HK-2 (cell line): ENCODE results near the gene SLC38A2.

Experiments
- DNase-seq: peaks from one replicate; pipeline ENCODE4 v3.0.0-alpha.2; 2018; ENCODE audit not compliant: unreplicated experiment

SLC38A2 gene

GRCh38 chr12:46395388-46395787 lies 22.8 kb upstream of the SLC38A2 start:
- no peak for DNase-seq

GRCh38 chr12:46391630-46392029 lies 19.1 kb upstream of the SLC38A2 start:
- DNase-seq = no peak

- DNase-seq = no peak
Observed at GRCh38 chr12:46390881-46391280, 18.3 kb upstream of the SLC38A2 start.

DNA sequence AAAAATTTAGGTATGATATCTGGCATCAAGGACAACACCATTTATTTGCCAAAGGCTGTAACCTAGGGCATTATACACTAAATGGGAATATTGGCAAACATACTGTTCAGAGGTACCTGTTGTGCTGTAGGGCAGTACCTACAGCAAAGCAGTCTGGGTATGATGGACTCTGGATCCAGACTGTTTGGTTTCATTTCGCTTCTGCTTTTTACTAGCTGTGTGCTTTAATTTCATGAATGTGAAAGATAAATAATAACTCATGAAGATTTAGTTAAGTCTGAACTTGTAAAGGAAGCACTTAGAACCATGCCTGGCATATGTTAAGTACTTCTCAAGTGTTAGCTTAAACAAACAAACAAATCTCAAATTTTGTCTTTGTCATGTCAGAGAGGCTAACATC lies 17.7 kb upstream of the SLC38A2 start:
- no peak for DNase-seq

GRCh38 chr12:46389031-46389616 lies 16.6 kb upstream of the SLC38A2 start:
- no peak for DNase-seq

DNA sequence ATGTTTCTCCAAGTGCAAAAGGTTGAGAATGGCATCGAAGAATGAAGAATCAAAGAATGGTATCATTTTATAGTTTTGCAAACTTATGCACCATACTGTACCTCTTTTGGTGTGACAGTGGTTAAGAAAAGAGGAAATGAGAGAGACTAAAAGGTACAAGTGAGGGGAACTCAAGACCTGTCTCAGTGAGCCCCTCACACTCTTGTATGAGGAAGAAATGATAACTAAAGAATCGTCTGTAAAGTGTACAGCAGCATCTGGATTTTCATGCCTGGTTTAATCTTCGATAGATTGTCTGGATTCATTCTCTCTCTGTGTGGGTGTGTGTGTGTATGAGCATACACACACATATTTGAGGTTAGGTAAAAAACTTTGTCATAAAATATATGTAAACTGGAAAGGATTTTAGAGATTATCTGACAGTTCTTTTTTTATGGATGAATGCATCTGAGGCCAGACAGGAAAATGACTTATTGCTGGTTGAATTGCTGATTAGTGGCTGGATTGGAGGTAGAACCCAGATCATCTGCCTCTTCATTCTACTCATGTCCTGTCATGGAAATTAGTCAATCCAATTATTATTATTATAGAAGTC lies 16.0 kb upstream of the SLC38A2 start:
- DNase-seq = no peak

GRCh38 chr12:46387670-46388069 lies 15.1 kb upstream of the SLC38A2 start:
- no peak for DNase-seq

DNA sequence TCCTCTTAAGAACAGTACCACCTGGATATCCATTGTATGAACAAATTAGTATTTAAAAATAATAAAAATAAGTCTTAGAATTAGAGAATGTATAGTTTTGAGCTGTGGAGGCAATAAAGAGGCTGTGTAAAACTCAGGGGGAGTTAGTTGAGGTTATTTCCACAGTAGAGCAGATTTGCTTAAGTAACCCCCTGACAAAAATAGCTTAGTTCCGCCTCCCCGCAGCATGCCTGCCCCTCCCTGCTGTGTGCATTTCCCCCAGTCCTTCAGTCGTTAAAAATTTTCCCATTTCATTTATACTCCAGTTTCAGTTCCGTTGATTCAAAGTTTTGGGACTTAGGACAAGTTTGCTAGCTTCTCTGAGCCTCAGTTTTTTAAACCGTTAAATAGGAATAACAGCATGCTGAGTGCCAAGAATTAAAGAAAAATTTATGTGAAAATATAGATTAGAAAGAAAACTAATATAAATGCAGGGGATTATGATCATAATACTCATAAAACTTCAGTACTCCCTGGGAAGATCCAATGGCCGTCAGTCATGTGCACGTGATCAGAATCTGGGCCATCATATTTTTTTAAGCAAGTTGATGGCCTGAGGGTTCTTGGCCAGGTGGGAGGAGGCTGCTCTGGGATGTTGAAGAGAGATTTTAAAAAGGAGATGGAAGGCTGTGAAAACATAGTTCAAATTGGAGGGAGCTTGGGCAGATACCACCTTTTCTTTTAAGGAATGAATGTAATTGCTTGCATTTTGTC lies 14.5 kb upstream of the SLC38A2 start:
- no peak for DNase-seq

GRCh38 chr12:46386360-46386867 lies 13.8 kb upstream of the SLC38A2 start:
- no peak for DNase-seq

DNA sequence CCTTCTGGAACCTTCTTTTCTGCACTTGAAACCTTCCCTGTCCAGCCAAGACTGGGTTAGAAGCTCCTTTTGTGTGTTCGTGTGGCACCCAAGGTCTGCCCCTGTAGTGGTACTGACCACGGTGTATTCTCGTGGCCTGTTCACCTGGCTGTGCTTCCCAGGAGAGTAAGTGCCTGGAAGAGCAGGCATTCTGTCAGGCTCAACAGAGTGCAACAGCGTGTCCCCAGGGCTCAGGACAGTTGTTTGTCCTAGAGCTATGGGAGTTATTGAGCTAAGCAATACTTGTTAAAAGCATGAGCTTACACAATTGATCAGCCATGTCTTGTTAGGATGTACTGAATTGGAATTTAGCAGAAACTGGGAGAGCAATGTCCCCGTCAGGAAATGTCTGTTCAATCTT lies 12.9 kb upstream of the SLC38A2 start:
- no peak for DNase-seq

DNA sequence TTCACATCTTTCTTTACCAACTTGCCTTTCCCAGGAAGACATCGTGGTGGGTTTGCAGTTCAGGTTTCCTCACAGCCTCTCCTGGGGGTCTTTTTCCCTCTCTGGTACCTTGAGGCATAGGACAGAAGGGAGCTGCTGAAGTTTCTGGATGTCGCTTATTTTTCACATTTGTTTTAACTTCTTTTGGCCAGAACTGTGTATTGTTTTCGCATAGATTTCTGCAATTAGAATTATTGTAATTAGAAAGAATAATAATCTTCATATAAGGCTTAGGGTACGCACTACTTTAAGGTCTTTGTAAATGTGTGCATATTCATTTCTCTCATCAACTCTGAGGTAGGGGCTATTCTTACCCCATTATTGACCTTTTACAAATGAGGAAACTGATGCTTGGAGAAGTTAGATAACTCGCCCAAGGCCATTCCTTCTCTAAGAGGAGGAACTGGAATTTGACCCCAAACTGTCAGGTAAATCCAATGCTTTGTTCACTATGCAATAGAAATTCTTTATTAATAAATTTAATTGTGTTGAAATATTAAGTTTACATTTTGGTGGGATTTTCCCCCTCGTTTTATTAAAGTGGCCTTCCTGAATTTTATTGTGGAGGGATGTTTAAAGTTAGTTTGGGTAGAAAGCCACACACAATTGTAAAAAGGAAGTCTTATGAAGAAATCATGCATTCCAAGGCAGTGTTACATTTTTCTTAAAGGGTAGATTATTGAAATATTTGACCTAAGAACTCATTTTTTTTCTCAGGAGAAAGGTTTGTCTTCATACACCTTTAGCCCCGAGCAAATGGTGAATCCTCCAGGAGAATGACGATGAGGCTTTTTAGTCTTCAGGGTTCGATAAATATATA lies 12.1 kb upstream of the SLC38A2 start:
- no peak for DNase-seq

DNA sequence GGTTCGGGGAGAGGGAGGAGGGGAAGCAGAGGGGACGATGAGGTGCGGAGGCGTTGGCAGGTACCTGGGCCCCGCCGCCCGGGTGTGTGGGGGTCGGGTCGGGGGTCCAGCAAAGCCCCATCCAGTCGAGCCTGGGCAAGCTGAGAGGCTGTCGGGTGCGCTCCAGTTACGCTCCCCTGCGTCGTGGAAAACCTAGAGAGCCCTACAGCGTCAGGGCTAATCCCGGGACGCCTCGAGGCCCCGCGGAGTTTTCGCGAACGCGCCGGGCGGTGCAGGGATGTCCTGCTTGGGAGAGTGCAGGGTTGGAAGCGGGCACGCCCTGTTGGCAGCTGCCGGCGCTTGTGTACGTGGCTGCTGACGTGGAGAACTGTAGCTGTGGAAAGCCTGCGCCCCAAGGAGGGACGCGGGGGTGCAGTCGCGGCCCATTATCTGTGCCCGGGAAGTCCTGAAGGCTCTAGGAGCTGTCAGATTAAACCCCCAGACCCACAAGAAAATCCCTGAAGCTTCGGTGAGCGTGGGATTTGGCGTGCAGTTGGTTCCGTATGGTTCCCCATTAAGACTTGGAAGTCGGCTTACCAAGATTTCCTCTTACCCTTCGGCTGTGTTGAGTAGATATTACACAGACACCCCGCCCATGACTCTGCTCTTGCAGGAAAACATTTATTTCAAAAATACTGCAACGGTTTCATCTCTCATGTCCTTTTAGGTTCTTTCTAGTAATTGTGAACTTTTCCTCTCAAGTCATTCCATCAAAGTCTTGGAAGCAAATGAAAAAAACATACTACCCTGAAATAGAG lies 11.3 kb upstream of the SLC38A2 start:
- peak; percentile 87 for DNase-seq

GRCh38 chr12:46382964-46383653 lies 10.5 kb upstream of the SLC38A2 start:
- peak; percentile 98 for DNase-seq

DNA sequence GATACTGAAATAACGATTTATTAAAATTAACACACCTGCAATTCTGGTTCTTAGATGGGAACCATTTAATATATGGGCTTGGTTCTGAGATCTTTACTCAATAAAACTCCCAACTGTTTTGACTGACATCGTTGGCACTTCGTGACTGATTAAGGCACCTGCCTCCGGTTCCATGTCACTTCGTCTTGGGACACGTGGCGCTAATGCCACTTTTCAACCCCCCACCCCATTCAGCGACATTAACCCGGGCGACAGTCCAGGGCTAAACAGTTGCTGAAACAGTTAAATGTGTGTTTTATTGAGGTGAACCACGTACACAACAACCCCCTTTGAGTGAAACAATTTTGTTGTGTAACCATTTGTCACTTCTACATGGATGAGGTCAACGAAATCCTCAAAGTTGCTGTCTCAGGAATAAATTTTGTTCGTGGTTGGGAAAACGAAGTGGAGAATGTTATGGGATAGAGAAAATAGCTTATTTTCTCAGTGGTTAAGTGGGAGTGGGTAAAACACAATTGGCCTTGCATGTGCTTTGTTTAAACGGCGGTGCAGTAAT lies 9.9 kb upstream of the SLC38A2 start:
- DNase-seq = no peak

DNA sequence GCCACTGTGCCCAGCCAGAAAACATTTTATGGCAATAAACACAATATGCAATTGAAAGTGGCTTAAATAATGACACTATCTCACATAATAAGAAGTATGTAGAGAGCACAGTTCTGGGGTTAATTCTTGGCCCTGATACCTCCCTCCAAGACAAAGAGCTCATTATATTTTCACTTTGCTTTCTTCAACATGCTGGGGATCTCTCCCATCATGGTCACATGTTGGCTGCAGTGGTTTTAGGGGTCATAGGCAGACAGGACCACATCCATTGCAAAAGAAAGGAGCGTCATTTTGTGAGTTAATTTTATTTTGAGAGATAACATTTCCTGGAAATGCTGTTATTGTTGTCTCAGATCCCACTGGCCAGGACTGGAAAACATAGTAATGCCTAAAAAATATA lies 8.3 kb upstream of the SLC38A2 start:
- DNase-seq = no peak

DNA sequence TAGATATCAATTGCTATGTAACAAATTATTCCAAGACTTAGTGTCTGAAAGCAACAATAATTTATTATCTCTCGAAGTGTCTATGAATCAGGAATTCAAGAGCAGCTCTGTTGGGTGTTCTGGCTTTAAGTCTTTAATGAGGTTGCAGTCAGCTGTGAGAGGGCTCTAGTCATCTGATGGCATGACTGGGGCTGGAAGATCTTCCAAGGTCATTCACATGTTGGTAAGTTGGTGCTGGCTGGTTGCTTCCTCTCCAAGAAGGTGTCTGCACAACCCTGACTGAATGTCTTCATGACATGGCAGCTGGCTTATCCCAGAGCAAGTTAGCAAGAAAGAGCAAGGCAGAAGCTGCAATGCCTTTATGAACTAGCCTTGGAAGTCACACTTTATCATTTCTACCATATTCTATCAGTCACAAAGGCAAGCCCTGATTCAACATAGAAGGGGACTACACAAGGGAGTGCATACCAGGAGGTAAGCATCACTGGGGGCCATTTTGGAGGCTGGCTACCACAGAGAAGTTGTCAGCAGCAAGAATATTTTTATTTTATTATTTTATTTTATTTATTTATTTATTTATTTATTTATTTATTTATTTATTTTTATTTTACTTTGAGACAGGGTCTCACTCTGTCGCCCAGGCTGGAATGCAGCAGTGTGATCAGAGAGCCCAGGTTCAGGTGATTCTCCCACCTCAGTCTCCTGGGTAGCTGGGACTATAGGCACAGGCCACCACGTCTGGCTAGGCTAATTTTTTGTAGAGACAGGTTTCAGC lies 7.6 kb upstream of the SLC38A2 start:
- no peak for DNase-seq

DNA sequence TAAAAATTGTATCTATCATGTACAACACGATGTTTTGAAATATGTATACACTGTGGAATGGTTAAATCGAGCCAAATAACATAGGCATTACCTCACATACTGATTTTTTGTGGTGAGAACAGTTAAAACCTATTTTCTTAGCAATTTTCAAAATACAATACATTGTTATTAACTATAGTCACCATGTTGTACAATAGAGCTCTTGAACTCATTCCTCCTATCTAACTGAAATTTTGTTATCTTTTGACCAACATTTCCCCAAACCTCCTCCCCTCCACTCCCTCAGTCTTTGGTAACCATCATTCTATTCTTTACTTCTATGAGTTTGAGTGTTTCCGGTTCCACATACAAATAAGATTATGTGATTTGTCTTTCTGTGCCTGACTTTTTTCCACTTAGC lies 6.8 kb upstream of the SLC38A2 start:
- no peak for DNase-seq

DNA sequence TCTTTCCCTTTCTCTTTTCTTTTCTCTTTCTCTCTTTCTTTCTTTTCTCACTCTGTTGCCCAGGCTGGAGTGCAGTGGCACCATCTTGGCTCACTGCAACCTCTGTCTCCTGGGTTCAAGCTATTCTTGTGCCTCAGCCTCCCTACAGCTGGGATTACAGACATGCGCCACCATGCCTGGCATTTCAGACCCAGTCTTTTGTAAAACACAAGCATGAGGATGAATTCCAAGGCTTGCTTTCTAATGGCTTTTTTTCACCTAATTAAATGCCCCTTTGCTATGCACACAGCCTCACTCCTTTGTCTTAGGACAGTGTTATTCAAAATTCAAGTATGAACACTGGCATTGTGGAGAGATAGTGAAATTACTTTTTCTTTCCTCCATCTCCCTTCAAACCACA lies 6.0 kb upstream of the SLC38A2 start:
- DNase-seq = no peak

DNA sequence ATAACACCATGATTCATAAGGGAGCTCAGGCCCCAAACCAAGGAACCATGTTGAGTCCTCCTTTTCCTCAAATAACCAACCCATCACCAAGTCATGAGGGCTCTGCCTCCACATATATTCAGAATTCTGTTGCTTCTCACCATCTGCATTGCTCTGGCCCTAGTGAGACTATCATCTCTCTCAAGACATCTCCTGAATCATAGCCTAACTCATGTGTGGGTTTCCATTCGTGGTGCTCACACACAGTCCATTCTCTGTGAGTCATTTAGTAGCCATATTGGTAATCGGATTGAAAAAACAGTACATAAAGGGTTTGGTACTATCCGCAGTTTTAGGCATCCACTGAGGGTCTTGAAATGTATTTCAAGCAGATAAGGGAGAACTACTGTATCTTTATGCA lies 5.1 kb upstream of the SLC38A2 start:
- no peak for DNase-seq

- DNase-seq = no peak
Observed at GRCh38 chr12:46376579-46376978, 4.0 kb upstream of the SLC38A2 start.
